ENCODE measurements around the gene RNF223. TPM values are rescaled to one million over a fixed set of nuclear protein-coding genes. Genes with fewer than 3 reads are reported as not detected.
A peak's percentile ranks its signal among the peaks of the same experiment; 100 is the strongest.

Gene RNF223
- total and polyA plus RNA-seq, 2 of the 8 experiments (the other 6 are each of a cell fraction or from before 2014, with no cell fraction given) = not detected

- Histone ChIP-seq H3K79me1 (ENCODE audit: low read depth, low read length) (no peaks in the 10 kb centered on the region), H2BK12ac (ENCODE audit: low read depth, low read length) (no peak overlapping the region), H3K23me2 (ENCODE audit: low read depth, low read length) (peaks cover 5% of the 10 kb centered on the region; the same call in 1 of the 2 replicates), H3K79me2 (ENCODE audit: control insufficient read depth in 1 of 2, insufficient read depth in 2 of 2, low read length in 2 of 2) (no peaks in the 10 kb centered on the region), H3K56ac (replicated peaks; ENCODE audit: insufficient read length, low read depth, low read length) (no peak overlapping the region), H3K27me3 (replicated peaks in 1 of 4; ENCODE audit: control insufficient read depth in 3 of 4, extremely low read depth in 1 of 4, insufficient read depth in 3 of 4, low read length in 3 of 4) (peaks cover 2 to 19% (median 15%) of the 10 kb centered on the region in 4 experiments; a peak in 6 of 7 replicates), H2BK20ac (ENCODE audit: low read length) (no peak overlapping the region), H4K20me1 (replicated peaks in 1 of 2; ENCODE audit: control insufficient read depth in 1 of 2, insufficient read depth in 2 of 2, low read length in 2 of 2) (peaks cover 0 to 3% of the 10 kb centered on the region in 2 experiments), H3K4me3 (ENCODE audit: extremely low read depth in 1 of 4, insufficient read depth in 2 of 4, low read depth in 3 of 4, low read length in 4 of 4) (no peak overlapping the region), H4K91ac (replicated peaks; ENCODE audit: insufficient read length, low read length) (no peak overlapping the region), H3K18ac (ENCODE audit: extremely low read depth, low read length) (no peak overlapping the region), H3K14ac (ENCODE audit: insufficient read length) (no peak overlapping the region), H4K5ac (ENCODE audit: insufficient read length, low read depth, low read length) (no peak overlapping the region), H2AFZ (ENCODE audit: low read length) (no peak overlapping the region), H2BK120ac (replicated peaks; ENCODE audit: low read depth, low read length) (no peak overlapping the region), H4K8ac (ENCODE audit: extremely low read depth, insufficient read depth, low read length) (peak overlapping the region; percentile 80; the same call in 1 of the 2 replicates), H2BK5ac (ENCODE audit: low read depth, low read length) (no peak overlapping the region), H3K9me3 (ENCODE audit: insufficient read depth in 2 of 2, low read depth in 1 of 2, low read length in 1 of 2) (peaks cover 0 to 8% of the 10 kb centered on the region in 2 experiments; a peak in 1 of 4 replicates), H3K4me1 (replicated peaks in 1 of 4; ENCODE audit: control insufficient read depth in 3 of 4, insufficient read depth in 4 of 4, low read length in 3 of 4) (peaks cover 0 to 6% (median 2%) of the 10 kb centered on the region in 4 experiments; a peak in 4 of 7 replicates), H3K23ac (ENCODE audit: insufficient read length) (no peak overlapping the region), H3K9ac (replicated peaks in 1 of 4; ENCODE audit: extremely low read depth in 1 of 4, low read depth in 3 of 4, low read length in 3 of 4) (no peak overlapping the region), H2AK5ac (ENCODE audit: low read depth, low read length) (no peak overlapping the region), H3K36me3 (ENCODE audit: control insufficient read depth in 2 of 4, insufficient read depth in 4 of 4, low read length in 3 of 4) (no peaks in the 10 kb centered on the region), H3K27ac (ENCODE audit: low read depth, low read length) (no peak overlapping the region), H2BK15ac (ENCODE audit: low read length) (no peak overlapping the region; the same call in 1 of the 2 replicates), H3K4ac (replicated peaks; ENCODE audit: insufficient read length, low read depth, low read length) (no peak overlapping the region), H3K4me2 (ENCODE audit: insufficient read depth in 1 of 2, low read depth in 2 of 2, low read length in 2 of 2) (no peak overlapping the region)
- FAIRE-seq = no peak
- 88% methylated on average over 20 of the region's 25 CpGs; no CpG with 5 or more reads in 1 of the 2 experiments for WGBS, 2 experiments (ENCODE audit: extremely low coverage in 1 of 2, insufficient coverage in 1 of 2, insufficient read length in 1 of 2, insufficient replicate concordance in 2 of 2, low coverage in 1 of 2, low lambda C conversion rate in 2 of 2, missing lambda C conversion rate in 1 of 2)
- ChIA-PET CTCF (ENCODE audit: partially characterized antibody) (interaction anchor here (0.6 to 3.6 kb wide), 33 partner anchors 9 to 179 kb away, joined by 3 to 39 read pairs (median 6); partner anchors contain the start of genes C1QTNF12 and RNF223), POLR2A (ENCODE audit: partially characterized antibody) (no interaction called here)
- TF ChIP-seq TAF1 (IDR thresholded peaks at IDR 0.05; ENCODE audit: low read depth, low read length) = no peak
- TF ChIP-seq RNF2 (IDR thresholded peaks at IDR 0.05; ENCODE audit: borderline replicate concordance, low read depth, low read length, missing control alignments, poor library complexity, severe bottlenecking) = no peak
- TF ChIP-seq GTF2F1 (IDR thresholded peaks at IDR 0.05; ENCODE audit: borderline replicate concordance, low read depth, low read length) = no peak
- TF ChIP-seq GABPA (IDR thresholded peaks at IDR 0.05; ENCODE audit: borderline replicate concordance, insufficient read depth, low read length) = no peak
- DNase-seq (ENCODE audit: low read depth in 1 of 2, low spot score in 2 of 2) = no peak
These were observed 46.9 kb upstream of the RNF223 start for GRCh38 chr1:1120866-1121591.

Data from H1 (cell line).